Esophagus squamous epithelium (tissue), 4 donors: ENCODE data around the gene ABAT.

ENCODE experiments used
- CTCF ChIP-seq, 6 experiments: fragments of 450-650 bp in 4 of 6; fragments of 200-600 bp in 2 of 6; sonication (generic) in 2 of 6; IDR thresholded peaks; one replicate each; pipeline ENCODE4 v1.5.1; 2016 to 2019; ENCODE audit warnings: antibody characterized with exemption in 6 of 6, mild to moderate bottlenecking in 4 of 6, moderate library complexity in 4 of 6
- POLR2A ChIP-seq, 4 donors: fragments of 450-650 bp; IDR thresholded peaks; one replicate each; pipeline ENCODE4 v1.6.1; 2017; ENCODE audit warnings: antibody characterized with exemption in 4 of 4, mild to moderate bottlenecking in 4 of 4, moderate library complexity in 3 of 4

- TF ChIP-seq POLR2A (IDR thresholded peaks at IDR 0.05), result no peak
- no peak for TF ChIP-seq CTCF (IDR thresholded peaks at IDR 0.05)
Measured at GRCh38 chr16:8642146-8642545, 32.3 kb upstream of the ABAT start.
